Stimulated activated CD4-positive, alpha-beta T cell treated with anti-CD3 and anti-CD28 coated beads, Interleukin-4, amount 100 ng/mL, for 4 hours (primary cell): ENCODE data around the gene ATP5F1D.
"Not testable (repeated sequence)": the region's sequence is repeated elsewhere in the genome, so short reads cannot be mapped to it uniquely, and the experiment has no call there.

ENCODE experiments used
- DNase-seq, 2 experiments: peaks; one replicate each; pipeline ENCODE4 v3.0.0-alpha.2; 2020

ATP5F1D gene

DNA sequence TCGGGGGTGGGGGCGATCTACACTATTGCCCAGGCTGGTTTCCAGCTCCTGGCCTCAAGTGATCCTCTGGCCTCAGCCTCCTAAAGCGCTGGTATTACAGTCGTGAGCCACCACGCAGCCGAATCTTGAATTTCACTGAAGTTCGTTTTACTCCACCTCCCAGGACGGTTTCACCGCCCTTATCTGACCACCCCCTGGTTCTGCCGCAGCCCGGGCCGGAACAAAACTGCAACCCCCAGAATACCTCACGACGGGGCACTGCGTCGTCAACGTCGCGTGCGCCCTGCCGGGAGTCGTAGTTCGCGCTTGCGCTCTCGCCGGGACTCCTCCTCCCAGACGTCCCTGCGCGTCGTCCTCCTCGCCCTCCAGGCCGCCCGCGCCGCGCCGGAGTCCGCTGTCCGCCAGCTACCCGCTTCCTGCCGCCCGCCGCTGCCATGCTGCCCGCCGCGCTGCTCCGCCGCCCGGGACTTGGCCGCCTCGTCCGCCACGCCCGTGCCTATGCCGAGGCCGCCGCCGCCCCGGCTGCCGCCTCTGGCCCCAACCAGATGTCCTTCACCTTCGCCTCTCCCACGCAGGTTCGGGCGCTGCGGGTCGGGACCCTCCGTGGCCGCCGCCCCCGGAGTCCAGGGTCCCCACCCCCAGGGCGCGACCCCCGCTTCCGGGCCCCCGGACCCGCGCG, at the start of gene ATP5F1D:
Gene ATP5F1D (plus strand): TSS at position 335 of the 679 bp plus-strand sequence. CDS start 100 bp downstream, at position 435.
- peak; percentile 89 to 91 for DNase-seq

DNA sequence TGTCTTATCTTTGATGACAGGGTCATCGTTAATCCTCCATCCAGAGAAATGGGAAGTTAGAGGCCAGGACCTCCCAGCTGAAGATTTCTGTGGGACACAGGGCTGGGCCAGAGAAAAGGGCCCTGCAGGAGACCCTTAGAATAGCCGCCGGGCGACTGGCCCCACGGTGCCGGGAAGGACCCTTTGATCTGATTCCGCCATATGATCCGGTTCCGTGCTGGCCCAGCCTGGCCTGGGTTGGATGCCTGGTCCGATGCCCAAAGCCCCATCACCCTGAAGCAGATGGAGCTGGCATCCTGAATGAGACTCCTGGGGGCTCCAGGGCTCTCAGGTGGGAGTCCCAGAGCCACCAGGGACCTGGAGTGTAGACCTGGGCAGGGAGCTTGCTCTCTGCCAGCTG, 42.0 kb upstream of the ATP5F1D start:
- no peak for DNase-seq

DNA sequence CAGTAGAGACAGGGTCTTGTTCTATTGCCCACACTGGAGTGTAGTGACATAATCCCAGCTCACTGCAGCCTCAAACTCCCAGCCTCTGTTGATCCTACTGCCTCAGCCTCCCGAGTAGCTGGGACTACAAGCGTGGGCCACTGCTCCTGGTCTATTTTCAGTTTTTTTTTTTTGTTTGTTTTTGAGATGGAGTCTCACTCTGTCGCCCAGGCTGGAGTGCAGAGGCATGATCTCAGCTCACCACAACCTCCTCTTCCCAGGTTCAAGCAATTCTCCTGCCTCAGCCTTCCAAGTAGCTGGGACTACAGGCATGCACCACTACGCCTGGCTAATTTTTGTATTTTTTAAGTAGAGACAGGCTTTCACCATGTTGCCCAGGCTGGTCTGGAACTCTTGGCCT, 40.9 kb upstream of the ATP5F1D start:
- not testable (repeated sequence) for DNase-seq

DNA sequence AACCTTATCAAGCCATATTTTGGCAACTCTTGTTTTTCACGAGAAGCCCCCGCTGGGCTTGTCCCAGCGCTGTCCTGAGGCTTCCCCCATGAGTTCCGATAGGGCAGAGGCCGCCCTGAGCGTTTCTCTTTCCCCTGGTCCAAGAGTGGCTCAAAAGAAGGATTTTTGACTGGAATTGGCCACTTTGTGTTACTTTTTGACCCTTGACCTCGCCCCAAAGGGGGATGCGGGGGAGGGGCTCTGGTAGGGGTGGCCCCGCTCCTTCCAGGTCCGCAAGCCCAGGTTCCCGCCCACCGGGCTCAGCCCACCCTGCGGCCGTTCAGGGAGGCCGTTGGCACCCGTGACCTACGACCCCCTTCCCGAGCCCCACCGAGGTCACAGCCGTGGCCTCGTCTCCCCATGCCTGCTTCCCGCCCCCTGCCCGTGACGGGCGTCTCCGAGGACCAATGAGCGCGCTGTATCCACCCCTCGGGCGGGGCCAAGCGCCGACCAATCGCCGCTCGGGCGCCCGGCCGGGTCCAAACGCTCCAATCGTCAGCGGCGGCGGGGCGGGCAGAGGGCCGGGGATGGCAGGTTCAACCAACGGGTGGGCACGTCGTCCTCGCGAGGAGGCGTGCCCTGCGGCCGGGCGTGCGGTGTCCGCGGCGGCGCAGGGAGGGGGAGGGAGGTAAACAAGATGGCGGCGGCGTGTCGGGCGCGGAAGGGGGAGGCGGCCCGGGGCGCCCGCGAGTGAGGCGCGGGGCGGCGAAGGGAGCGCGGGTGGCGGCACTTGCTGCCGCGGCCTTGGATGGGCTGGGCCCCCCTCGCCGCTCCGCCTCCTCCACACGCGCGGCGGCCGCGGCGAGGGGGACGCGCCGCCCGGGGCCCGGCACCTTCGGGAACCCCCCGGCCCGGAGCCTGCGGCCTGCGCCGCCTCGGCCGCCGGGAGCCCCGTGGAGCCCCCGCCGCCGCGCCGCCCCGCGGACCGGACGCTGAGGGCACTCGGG, 36.1 kb upstream of the ATP5F1D start, which contains the start of gene STK11:
Gene STK11 (plus strand): TSS at position 665 of the 986 bp plus-strand sequence. CDS start 1,136 bp downstream, outside the sequence.
- DNase-seq = peak; percentile 99

DNA sequence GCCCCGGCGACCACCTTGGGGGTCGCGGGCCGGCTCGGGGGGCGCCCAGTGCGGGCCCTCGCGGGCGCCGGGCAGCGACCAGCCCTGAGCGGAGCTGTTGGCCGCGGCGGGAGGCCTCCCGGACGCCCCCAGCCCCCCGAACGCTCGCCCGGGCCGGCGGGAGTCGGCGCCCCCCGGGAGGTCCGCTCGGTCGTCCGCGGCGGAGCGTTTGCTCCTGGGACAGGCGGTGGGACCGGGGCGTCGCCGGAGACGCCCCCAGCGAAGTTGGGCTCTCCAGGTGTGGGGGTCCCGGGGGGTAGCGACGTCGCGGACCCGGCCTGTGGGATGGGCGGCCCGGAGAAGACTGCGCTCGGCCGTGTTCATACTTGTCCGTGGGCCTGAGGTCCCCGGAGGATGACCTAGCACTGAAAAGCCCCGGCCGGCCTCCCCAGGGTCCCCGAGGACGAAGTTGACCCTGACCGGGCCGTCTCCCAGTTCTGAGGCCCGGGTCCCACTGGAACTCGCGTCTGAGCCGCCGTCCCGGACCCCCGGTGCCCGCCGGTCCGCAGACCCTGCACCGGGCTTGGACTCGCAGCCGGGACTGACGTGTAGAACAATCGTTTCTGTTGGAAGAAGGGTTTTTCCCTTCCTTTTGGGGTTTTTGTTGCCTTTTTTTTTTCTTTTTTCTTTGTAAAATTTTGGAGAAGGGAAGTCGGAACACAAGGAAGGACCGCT, 35.2 kb upstream of the ATP5F1D start:
- DNase-seq = no peak

DNA sequence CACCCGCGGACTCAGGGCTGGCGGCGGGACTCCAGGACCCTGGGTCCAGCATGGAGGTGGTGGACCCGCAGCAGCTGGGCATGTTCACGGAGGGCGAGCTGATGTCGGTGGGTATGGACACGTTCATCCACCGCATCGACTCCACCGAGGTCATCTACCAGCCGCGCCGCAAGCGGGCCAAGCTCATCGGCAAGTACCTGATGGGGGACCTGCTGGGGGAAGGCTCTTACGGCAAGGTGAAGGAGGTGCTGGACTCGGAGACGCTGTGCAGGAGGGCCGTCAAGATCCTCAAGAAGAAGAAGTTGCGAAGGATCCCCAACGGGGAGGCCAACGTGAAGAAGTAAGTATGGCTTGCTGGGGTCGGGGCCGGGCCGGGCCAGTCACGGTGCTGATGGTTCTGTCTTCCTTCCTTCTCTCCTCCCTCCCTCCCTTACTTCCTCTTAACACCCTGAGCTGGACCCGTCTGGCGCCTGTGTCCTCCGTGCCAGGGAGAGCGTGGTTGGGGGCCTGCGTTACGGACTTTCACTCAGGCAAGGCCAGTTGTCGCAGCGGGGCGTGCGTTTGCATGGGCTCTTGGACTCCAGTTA, 34.6 kb upstream of the ATP5F1D start:
- no peak for DNase-seq

DNA sequence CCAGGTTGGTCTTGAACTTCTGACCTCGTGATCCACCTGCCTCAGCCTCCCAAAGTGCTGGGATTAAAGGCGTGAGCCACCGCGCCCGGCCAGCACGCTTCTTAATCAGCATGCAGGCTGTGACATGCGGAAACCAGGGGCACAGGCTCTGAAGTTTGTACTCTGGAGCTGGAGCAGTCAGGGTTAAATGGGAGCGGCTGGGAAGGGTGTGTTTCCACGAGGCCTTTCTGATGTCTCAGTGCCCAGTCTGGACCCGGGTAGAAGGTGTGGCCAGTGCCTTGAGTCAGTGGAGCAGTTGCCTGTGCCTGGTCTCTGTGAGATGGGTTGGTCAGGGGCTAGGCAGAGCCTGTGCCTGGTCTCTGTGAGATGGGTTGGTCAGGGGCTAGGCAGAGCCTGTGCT, 32.7 kb upstream of the ATP5F1D start:
- DNase-seq = not testable (repeated sequence)

DNA sequence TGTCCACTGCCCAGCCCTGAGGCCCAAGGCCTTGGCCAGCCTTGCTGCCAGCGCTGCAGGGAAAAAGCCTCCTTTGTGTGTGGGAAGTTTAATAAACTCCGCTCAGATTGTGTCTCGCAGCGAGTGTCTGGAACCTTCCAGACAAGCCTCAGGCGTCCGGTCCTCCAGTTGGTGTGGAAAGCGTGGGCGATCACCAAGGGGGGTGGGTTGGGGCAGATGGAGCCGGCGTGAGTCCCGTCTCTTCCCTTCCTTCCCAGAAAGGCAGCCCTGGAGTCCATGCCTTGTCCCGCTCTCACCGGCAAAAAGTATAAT, 31.4 kb upstream of the ATP5F1D start:
- no peak for DNase-seq

DNA sequence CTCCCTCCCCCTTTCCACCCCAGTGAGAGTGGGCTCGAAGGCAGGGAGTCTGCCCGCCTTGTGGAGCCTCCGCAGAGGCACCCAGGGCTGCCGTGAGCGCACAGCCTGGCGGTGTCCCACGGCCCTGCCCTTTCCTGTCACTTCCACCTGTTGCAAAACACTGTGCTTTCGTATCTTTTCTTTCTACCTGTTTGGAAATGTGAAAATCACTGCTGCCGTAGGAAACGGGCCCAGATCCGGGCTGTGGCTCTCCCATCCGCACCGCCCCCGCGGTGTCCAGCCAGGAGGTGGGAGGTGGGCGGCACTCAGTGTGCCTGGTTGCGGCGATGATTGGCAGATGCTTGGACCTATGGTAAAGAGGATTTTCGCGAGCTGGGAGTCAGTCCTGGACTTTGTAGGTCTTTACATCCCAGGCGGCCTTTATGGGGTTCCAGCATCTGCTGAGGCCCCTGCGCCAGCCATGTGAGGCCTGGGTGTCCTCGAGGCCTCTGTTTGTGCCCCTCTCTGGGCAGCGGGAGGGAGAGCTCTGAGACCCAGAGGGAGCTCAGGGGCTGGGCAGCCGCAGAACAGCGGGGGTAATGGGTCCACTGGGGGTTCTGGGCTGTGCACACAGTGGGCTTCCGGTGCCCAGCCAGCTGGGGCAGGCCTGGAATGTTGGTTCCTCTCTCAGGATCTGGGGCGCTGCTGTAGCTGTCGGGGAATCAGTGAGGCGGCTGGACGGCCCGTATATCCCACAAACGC, 29.9 kb upstream of the ATP5F1D start:
- no peak for DNase-seq

DNA sequence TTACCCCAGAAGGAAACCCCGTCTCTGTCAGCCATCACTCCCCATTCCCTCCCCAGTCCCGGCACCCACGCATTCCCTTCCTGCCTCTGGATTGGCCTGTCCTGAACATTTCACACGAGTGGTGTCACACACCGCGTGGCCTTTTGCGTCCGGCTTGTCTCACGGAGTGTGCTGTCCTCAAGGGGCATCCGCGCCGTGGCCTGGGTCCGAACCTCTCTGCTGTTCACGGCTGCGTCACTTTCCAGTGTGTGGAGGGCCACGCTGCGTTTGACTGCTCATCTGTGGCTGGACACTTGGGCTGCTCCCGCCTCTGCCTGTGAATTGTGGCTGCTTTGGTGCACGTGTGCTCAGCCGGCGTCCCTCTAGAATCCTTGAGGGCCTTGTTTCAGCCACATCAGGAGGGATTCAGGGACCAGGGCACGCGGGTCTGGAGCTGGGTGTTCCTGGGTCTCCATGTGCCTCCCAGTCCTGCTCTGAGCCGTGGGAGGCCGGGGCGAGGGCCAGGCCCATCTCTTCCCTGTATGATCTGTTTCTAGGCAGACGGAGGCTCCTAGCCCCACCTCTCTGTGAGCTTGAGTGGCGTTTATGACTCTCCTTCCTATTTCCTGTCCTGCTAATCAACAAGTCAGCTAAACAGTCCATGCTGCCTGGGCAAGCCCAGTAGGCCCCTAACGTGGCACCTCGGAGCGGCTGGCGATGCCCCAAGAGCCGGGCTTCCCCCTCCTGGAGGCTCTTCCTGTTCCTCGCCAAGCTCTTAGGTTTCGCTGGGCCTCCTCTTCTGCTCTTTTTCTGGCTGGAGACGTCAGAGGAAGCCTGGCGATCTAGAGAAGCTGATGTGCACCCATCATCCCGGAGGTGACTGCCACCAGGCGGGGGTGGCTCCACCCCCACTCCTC, 27.9 kb upstream of the ATP5F1D start:
- peak; percentile 33 to 53 for DNase-seq

DNA sequence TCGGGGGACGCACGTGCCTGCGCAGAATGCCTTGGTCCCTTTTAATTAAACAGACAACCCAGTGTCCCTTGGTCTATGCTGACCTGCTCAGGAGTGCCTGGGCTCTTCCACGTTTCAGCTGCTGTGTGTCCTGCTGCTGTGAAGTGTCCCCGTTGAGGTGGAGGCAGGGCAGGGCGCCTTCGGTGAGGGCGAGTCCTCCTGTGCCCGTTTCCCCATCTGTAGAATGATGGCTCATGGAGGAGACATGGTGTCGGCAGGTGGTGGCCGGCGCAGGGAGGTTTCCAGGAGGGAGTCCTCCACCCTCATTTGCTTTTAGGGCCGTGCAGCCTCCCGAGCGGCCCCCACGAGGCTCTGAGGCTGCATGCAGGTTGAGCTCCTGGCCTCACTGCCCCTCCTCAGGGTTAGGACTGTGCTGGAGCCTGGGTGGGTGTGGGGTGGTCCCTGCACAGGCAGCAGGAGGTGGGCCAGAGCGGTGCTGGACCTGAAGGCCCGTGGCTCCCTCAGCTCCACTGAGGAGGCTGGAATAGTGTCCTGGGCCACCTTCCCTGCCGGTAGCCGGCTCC, 27.2 kb upstream of the ATP5F1D start:
- no peak for DNase-seq

DNA sequence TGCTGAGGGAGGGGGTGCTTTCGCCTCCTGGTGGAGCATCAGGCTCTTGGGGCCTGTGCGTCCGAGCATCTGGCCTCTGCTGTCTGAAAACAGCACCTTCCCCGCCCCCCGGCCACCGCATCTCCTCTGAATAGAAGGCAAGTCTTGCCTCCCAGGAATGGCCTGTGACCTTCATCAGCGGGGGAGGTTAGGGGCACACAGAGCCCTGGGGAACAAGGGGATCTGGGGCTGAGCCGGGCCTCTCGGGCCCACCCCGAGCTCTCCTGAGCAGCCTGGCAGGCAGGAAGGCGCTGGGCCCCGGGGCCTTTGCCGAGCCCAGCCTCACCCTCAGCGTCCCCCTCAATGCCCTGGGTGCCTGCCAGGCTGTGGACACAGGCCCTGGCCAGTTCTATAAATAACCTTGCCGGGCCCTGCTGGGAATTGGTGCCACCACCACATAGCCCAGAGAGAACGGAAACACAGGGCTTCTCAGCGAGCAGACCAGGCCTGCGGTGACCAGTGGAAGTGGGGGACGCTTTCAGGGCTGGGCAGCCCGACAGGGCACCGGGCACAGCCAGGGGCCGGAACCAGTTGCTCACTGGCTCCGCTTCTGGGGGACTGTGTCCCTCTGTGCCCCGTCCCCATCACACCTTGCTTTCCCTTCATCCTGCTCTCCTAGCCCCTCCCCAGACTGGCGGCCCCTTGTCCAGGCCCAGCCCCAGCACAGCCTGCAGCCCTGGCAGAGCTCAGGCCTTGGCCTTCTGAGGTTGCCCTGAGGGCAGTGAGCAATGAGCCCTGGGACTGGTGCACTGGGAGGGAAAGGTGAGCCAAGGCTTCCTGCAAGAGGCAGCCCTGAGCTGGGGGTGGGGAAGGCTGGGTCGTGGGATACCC, 26.5 kb upstream of the ATP5F1D start:
- no peak for DNase-seq

DNA sequence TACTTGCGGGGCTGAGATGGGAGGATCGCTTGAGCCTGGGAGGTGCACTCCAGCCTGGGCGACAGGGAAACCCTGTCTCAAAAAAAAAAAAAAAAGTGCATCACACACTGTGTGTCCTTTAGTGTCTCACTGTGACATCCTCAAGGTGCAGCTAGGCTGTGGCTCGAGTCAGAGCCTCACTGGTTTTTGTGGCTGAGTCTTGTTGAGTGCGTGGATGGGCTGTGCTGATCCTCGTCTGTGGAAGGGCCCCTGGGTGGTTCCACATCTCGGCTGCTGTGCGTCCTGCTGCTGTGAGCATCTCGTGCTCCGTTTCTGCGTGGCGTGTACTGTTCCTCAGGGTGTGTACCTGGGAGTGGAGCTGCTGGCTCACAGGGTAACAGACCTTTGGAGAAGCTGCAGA, 24.8 kb upstream of the ATP5F1D start:
- DNase-seq = no peak

DNA sequence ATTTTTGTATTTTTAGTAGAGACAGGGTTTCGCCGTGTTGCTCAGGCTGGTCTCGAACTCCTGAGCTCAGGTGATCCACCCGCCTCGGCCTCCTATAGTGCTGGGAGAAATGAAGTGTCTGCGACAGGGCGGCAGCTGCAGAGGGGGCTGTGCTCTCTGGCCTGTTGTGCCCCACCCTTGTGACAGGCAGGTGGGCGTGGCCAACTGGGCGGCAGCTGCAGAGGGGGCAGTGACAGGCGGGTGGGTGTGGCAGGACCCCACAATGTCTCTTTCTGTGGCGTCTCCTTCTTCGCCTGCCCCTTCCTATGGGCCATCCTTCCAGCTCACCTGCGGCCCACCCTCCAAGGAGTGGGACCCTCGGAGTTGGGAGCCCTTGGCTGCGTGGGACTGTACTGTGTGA, 24.2 kb upstream of the ATP5F1D start:
- DNase-seq = no peak

DNA sequence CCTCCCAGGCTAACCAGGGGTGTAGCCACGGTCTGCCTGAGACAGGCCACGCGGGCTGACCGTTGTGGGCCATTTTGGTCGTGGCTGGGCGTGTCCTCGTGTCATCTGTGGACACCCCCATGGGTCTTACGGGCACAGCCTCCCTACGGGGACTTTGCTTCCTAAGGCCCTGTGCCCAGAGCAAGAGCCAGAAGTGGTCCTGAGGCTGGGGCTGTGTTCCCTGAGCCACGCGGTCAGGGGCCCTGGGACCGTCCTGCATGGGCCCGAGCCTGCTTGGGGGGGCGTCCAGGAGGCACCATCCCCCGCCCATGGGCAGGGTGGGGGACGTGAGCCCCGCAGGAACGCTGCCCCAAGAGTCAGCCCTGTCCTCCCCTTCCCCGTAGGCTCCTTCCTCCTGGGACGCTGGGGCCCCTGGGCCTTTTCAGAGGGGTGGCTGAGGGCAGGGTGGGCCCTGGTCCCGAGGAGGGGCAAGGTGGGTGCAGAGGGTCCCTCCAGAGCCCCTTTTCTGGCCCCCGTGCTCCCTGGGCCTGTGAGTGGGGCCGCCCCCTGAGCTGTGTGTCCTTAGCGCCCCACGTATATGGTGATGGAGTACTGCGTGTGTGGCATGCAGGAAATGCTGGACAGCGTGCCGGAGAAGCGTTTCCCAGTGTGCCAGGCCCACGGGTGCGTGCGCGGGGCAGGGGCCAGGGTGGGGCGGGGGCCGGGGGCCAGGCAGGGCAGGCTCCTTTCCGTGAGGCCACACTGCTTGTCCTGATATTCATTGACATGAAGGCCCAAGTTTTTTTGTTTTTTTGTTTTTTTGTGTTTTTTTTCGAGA, 22.6 kb upstream of the ATP5F1D start:
- no peak for DNase-seq

DNA sequence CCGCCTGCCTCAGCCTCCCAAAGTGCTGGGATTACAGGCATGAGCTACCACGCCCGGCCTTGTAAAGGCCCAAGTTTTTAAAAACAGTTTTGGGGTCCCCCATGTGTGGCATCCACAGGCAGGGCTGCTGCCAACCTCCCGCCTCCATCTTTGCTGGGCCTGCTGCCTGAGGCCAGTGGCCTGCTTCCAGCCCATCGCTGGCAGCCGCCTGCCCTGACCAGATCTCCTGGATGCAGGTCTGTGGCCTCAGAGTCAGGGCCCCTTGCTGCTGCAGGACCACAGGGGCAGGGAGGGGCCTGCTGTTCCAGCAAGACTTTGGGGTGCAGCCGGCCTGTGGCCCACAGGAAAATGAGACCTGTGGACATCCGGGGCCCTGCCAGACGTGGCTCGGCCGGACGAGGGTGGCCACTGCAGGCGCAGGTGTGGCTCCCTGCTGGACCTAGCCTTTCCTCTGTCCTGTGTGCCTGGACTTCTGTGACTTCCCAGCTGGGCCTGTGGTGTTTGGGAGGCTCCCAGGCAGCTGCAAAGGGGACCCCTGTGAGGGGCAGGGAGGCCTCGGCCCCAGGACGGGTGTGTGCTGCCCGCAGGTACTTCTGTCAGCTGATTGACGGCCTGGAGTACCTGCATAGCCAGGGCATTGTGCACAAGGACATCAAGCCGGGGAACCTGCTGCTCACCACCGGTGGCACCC, 21.6 kb upstream of the ATP5F1D start:
- no peak for DNase-seq

DNA sequence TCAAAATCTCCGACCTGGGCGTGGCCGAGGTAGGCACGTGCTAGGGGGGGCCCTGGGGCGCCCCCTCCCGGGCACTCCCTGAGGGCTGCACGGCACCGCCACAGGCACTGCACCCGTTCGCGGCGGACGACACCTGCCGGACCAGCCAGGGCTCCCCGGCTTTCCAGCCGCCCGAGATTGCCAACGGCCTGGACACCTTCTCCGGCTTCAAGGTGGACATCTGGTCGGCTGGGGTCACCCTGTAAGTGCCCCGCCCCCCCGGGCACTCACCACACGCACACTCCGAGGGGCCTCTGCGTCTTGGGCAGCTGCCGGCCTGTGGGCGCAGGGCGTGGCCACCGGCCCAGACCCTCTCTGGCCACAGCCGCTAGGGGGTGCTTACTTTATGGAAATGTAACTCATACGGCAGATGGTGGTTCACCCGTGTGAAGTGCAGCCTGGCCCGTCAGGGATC, 21.0 kb upstream of the ATP5F1D start:
- DNase-seq = no peak
